HG02870 (cell line): Measurements from ENCODE around the gene CPT1C.

Experiments used
- ATAC-seq: cut with Tn5 transposase; IDR thresholded peaks from one replicate; pipeline ENCODE4 v1.9.1; 2021; ENCODE audit warnings: mild to moderate bottlenecking, moderate library complexity; ENCODE audit not compliant: unreplicated experiment

The CPT1C gene

GRCh38 chr19:49680421-49681351, 10.2 kb upstream of the CPT1C start:
- no peak for ATAC-seq

GRCh38 chr19:49681830-49682229, 9.1 kb upstream of the CPT1C start:
- ATAC-seq: no peak

GRCh38 chr19:49682274-49682673, 8.6 kb upstream of the CPT1C start:
- no peak for ATAC-seq

GRCh38 chr19:49683814-49684250, 7.1 kb upstream of the CPT1C start:
- no peak for ATAC-seq

- no peak for ATAC-seq
Measured at GRCh38 chr19:49684251-49684982, 6.5 kb upstream of the CPT1C start.

GRCh38 chr19:49684983-49685553, 5.8 kb upstream of the CPT1C start:
- ATAC-seq: no peak

GRCh38 chr19:49685845-49686332, 5.0 kb upstream of the CPT1C start:
- ATAC-seq: no peak

- ATAC-seq: no peak
Measured at GRCh38 chr19:49686503-49687088, 4.3 kb upstream of the CPT1C start.

GRCh38 chr19:49687150-49687549, 3.8 kb upstream of the CPT1C start:
- ATAC-seq: no peak

GRCh38 chr19:49687566-49688316, 3.2 kb upstream of the CPT1C start:
- ATAC-seq: no peak

GRCh38 chr19:49688531-49689132, 2.3 kb upstream of the CPT1C start:
- ATAC-seq: no peak

GRCh38 chr19:49689133-49690078, 1.5 kb upstream of the CPT1C start, which contains the start of gene ADM5:
TSS of gene ADM5 (plus strand) at chr19:49689594. CDS start at chr19:49689838, 244 bp downstream.
- no peak for ATAC-seq

- no peak for ATAC-seq
Measured at GRCh38 chr19:49690079-49690655, 749 bp upstream of the CPT1C start.

GRCh38 chr19:49691243-49692146, 579 bp downstream of the CPT1C start:
- ATAC-seq: no peak

GRCh38 chr19:49692147-49692506, 1.2 kb downstream of the CPT1C start:
- no peak for ATAC-seq

- no peak for ATAC-seq
Measured at GRCh38 chr19:49696115-49696514, 5.2 kb downstream of the CPT1C start.

- no peak for ATAC-seq
Measured at GRCh38 chr19:49696865-49697264, 5.9 kb downstream of the CPT1C start.
